NCI-H510A (cell line): Measurements from ENCODE around the gene ZNF518A.
"Not testable (repeated sequence)": the region's sequence is repeated elsewhere in the genome, so short reads cannot be mapped to it uniquely, and the experiment has no call there.

Experiments used
- DNase-seq: peaks from one replicate; lab custom pipeline; 2025; lab: John Stamatoyannopoulos, UW

The ZNF518A gene

DNA sequence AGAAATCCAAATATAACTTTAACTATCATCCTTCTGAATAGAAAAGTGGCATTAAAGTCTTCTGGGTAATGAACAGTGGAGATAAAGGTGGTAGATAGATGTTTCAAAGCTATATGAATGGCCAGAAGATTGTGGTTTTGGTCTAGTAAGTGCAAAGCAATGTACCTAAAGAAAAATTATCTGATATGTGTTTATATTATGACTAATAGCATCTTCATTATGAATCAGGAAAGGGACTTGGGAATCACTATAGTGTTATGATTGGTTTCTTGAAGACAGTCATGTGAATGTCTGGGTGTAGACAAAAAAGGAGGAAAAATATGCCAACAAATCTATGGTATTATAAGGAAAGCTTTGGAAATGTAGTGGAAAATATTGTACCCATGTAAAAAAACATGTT lies 3.0 kb downstream of the ZNF518A start:
- no peak for DNase-seq

DNA sequence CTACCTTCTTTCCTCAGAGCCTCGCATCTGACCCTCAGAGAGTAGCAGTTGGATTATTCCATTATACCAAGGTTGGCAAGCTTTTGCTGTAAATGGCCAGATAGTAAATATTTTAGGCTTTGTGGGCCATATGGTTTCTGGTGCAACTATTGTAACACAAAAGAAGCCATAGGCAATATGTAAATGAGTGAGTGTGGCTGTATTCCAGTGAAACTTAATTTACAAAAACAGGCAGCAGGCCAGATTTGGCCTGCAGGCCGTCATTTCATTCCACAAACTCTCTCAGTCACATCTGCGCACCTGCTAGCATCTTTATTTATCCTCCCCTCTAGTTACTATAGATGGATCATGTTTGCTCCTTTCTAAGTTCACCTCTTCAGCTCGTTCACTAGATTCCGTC lies 6.7 kb downstream of the ZNF518A start:
- DNase-seq = no peak

DNA sequence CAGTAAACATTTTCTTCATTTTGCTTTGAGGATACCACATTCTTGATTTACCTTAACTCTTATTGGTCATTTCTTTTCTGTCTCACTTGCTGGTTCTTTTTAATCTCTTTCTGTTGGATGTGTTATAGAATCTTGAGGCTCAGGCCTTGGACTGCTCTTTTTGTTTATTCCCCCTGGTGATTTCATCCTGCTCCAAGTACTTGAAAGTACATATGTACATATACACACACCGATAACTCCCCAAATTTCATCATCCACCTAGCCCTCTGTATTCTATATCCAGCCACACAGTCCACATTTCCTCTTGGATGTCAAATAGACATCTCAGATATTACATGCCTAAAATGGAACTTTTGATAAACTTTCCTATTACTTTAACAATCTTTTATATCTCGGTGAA lies 7.5 kb downstream of the ZNF518A start:
- DNase-seq = no peak

DNA sequence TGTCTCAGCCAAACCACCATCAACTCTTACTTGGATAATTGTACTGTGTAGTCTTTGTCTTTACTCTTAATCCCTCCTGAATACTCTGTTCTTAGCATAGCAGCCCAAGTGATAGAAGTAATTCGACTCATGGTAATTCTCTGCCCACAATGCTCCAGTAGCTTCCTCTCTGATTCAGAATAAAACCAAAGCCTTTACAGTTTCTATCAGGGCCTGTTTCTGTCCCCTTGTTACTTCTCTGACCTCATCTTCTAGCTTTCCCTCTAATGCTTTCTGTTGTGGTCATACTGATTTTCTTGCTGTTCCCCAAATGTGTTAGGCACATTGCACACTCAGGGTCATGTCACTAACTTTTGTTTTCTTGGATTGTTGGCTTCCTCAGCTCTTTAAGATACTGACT lies 8.0 kb downstream of the ZNF518A start:
- DNase-seq = no peak

DNA sequence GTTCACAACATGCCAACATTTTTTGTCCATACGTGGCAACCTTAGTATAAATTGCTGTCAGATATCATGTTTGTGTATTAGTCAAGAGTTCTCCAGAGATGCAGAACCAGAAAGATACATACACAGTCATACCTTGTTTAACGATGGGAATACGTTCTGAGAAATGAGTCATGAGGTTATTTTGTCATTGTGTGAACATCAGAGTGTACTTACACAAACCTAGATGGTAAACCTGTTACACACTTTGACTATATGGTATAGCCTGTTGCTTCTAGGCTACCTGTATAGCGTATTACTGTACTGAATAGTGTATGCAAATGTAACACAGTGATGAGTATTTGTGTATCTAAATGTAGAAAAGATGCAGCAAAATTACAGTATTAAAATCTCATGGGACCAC lies 22.3 kb downstream of the ZNF518A start:
- DNase-seq = no peak

DNA sequence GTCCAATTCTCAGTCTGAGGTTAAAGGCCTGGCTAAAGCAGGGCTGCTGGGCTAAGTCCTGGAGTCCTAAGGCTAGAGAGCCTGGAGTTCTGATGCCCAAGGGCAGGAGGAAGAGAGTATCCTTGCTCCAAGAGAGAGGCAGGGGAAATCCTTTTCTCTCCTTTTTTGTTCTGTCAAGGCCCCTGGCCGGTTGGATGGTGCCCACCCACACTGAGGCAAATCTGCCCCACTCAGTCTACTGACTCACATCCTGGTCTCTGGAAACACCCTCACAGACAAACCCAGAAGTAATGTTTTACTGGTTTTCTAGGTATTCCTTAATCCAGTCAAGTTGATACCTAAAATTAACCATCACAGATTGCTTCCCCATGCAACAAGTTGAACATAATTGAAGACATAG lies 23.0 kb downstream of the ZNF518A start:
- no peak for DNase-seq

DNA sequence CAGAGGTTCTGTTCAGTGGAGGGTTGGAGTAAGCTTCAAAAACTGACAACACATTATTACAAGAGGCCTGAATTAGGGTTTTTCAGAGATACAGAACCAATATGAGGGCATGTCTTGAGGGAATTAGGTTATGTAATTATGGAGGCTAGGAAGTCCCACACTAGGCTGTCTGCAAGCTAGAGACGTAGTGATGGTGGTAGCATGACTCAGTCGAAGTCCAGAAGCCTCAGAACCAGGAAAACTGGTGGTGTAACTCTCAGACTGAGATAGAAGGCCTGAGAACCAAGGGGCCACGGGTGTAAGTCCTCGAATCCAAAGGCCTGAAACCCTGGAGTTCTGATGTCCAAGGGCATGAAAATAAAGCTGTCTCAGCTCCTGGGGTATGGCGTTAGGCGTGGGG lies 35.6 kb downstream of the ZNF518A start:
- no peak for DNase-seq

DNA sequence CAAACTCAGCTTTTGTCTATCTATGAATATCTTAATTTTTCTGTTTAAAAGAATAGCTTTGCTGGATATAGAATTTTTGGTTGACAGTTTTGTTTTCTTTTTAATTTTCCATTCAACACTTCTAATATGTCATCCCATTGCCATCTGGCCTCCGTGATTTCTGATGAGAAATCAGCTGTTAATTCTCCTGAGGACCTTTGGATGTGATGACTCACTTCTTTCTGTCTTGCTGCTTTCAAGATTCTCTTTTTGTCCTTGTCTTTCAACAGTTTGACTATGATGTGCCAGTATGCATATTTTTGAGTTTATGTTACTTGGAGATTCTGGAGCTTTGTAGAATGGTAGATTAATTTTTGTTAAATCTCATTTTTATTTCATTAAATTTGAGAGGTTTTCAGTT lies 38.4 kb downstream of the ZNF518A start:
- no peak for DNase-seq

DNA sequence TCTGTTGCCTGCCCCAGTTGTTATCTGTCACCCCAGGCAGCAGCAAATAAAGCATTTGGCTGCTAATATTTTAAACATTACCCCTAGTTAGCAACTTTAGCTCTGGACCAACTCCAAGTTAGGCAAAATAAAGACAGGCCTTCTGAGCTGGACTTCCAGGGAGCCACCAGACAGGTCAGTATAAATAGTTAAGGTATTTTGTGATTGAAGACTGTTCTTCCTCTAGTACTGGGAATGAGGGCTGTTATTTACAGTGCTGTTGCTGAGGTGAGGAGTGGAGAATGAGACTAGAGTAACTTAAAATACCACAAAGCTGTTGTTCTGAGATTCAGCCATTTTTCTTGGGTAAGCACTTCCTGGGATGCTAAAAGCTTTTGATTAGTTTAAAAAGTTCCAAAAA lies 40.1 kb downstream of the ZNF518A start:
- no peak for DNase-seq

DNA sequence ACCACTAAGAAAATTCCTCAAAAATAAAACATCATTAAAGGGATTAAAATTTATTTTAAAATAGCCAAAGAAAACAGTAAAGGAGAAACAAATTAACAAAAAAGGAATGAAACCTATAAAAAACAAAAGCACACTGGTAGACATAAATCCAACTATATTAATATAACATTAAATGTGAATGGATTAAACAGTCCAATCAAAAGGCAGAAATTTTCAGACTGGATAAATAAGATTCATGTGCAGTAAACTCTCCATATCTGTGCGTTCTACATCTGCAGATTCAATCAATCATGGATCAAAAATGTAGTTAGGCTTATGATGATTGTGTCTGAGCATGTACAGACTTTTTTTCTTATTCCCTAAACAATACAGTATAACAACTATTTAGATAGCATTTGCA lies 42.6 kb downstream of the ZNF518A start:
- no peak for DNase-seq

DNA sequence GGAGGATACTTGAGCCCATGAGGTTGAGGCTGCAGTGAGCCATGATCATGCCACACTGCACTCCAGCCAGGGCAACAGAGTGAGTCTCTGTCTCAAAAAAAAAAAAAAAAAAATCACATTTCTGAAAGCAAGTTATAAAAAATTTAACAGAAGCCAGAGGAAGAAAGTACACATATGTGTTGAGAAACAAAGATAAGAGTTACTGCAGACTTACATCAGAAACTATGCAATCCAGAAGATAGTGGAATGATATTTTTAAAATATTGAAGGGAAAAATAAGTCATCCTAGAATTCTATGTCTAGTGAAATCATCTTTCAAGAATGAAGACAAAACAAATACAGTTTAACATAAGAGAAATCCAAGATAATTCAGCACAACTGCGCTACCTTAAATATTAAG lies 46.9 kb downstream of the ZNF518A start:
- no peak for DNase-seq

DNA sequence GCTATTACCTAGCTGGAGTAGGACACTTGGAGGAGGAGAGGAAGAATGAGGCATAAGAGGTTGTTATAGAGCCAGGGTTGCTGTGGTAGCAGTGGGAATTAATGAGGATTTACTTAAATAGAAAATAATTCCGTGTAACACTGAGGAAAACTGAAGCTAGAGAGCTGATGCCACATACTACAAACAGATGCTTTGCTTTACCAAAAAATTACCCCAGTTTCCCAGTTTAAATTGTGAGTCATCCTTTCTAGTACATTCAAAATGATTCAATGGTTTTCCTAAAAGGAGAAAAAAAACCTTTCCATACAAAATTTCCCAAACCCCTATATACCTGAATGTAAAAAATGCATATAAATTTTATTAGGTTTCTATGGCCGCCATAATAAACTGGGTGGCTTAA lies 58.3 kb downstream of the ZNF518A start:
- DNase-seq = no peak

DNA sequence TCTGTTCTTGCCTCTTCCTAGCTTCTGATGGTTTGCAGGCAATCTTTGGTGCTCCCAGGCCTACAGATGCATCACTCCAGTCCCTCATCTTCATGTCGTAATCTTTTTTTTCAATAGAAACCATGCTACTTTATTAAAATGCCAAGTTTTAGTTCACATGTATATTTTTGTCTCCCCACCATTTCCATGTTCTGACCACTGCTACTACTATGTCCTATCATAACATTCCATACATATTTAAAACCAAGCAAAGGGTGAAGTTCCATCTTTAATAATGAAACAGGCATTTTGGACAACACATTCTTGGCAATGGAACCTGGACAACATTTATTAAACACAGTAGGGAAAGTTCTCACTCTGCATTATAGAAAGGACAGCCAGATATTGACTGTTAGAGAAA lies 58.8 kb downstream of the ZNF518A start:
- no peak for DNase-seq

DNA sequence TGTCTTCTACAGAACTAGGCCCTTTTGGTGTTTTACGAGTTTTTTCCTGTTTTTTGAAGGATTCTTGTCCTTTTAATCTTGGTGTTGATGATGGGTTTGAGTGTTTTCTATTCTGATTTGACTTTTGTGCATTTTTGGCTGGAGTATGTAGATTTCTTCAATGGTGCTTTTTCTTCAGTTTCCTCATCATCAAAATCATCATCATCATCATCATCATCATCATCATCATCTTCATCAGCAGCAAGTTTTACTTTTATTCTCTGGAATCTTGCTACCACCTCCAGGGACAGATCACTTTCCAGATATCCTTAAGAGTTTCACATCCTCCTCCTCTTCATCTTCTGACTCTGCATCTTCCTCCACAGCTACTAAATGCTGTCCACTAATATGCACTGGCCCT lies 59.4 kb downstream of the ZNF518A start:
- not testable (repeated sequence) for DNase-seq

DNA sequence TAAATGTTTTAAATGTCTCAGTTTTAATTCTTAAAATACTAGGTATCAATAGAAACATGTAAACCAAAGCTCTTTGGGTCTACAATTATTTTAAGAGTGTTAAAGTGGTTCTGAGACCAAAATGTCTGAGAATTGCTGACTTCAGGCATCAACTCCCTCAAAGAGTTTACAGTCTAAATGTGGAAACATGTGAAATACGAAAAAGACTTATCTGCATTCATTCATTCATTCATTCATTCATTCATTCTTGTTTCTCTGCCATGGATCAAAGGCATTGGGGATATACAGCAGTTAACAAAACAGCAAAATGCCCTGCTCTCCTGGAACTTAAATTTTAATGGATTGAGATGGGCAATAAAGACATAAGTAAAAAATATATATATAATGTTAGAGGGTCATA lies 71.4 kb downstream of the ZNF518A start:
- DNase-seq = no peak

DNA sequence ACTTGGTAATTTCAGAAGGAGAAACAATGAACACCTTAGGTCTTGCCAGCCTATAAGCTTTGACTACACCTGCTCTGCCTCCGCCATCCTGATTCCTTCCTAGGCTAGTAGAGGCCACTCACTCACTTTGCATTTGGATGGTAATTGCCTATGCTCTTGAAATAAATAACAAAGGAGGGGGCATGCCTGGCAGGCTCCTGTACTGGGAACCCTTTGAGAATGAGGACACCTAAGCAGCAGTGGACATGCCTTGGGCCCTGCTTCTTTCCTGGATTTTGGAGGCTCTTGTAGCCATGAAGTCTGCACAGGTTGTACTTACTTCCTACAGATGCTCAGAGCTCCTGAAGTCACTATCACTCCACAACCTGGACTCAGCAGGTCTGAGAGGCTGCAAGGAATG lies 75.5 kb downstream of the ZNF518A start:
- no peak for DNase-seq

DNA sequence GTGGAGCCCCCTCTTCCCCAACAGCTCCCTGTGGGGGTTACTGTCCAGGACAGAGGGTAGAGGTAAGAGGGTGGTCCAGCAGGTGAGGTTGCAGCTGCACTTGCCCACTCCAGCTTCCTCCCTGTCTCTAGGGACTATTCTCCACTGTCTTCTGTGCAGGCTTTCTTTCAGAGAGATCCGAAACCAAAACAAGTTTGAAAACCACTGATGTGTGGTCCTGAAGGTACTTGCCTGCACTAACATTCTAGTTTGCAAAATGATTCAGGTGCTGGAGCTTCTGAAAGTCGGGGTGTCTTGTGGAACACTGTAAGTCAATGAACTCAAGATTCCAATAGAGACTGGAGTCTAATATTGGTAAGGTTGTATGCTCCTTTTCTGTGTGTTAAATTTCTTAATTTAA lies 78.2 kb downstream of the ZNF518A start:
- no peak for DNase-seq

DNA sequence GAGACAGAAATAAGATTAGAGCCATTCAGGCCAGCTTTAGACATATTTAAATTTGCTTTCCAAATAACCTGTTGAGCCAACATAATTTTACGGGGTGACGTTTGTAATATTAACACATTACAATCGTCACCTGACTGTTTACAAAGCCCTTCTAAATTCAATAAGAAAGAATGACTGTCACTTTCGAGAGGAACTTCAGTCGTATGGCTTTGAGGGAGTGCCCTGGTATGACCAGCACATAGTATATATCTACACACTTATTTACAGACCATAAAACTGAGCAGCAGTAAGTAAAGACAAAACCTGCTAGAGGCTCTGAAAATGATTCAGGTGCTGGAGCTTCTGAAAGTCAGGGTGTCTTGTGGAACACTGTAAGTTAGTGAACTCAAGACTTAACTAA lies 78.8 kb downstream of the ZNF518A start:
- DNase-seq = no peak

DNA sequence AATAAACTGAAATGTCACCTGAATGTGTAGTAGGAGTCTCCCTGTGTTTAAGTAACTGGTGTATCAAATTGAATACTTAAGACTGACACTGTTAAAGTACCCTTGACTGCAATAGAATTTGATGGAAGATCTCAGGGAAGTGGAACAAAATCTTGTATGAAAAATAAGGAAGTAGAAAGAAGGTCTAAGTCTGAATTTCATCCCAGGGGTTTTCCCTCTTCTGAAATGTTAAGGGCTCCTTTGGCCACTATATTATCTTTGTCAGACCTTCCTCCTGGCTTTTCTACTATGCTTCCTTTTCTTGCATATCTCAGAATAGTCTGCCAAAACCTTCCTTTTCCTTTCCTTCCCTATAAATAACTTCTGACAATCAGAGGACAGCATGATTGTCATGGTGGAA lies 81.7 kb downstream of the ZNF518A start:
- DNase-seq = no peak

DNA sequence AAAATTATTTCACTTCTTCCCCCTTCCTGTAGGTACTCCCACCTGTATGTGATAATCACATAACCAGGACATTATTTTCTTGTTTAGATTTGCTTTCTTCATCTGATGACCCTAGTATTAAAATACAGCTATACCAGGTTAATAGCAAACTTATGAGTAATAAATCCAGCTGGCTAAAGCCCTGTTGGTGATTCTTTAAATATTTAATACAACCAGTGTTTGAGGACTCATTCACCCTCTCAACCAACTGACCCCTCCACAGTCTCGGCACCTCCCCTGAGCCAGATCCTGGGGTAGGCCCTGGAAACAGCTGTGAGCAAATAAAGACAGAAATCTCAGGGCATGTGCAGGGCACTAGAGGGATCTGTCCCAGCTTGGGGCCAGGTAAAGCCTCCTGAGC lies 82.8 kb downstream of the ZNF518A start:
- no peak for DNase-seq
